NCI-H82 (cell line): Measurements from ENCODE around the gene RGS18.
A peak's percentile ranks its signal among the peaks of the same experiment; 100 is the strongest.
"Not testable (repeated sequence)": the region's sequence is repeated elsewhere in the genome, so short reads cannot be mapped to it uniquely, and the experiment has no call there.

Experiments used
- DNase-seq: peaks from one replicate; lab custom pipeline; 2025; lab: John Stamatoyannopoulos, UW

The RGS18 gene

GRCh38 chr1:192167011-192167410, 8.7 kb downstream of the RGS18 start:
- DNase-seq: no peak

DNA sequence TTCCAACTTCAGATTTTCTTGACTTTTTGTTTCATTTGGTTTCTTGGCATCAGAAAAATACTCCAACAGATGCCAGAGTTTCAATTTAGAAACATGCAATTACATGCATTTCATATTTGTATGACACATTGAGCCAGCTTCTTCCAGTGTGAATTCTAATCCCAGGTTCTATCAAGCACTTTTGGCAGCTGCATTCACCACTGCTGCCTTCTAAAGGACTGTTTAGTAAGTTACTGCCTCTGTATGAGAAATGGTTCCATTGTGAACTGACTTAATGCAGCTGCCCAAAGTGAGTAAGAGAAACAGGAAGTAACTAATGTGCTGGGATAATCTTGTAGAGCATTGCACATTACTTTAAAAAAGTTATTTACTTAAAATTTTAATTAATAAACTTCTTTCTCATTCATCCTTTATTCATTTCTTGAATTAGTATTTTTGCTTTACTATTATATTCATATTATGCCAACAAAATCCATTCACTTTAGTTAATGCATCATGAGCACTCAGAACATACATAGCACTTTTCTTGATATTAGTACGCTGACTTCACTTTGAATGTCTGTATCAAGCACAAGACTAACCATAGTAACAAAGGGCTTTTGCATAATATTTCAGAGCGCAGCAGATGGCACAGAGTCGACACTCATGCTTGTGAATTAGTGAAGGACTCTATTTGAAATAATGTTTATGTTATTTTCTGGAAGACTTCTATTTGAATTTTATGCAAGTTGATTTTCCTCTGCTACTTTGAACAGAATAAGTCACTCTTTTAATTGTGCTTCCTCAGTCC, 9.8 kb downstream of the RGS18 start:
- no peak for DNase-seq

GRCh38 chr1:192168964-192169363, 10.7 kb downstream of the RGS18 start:
- no peak for DNase-seq

DNA sequence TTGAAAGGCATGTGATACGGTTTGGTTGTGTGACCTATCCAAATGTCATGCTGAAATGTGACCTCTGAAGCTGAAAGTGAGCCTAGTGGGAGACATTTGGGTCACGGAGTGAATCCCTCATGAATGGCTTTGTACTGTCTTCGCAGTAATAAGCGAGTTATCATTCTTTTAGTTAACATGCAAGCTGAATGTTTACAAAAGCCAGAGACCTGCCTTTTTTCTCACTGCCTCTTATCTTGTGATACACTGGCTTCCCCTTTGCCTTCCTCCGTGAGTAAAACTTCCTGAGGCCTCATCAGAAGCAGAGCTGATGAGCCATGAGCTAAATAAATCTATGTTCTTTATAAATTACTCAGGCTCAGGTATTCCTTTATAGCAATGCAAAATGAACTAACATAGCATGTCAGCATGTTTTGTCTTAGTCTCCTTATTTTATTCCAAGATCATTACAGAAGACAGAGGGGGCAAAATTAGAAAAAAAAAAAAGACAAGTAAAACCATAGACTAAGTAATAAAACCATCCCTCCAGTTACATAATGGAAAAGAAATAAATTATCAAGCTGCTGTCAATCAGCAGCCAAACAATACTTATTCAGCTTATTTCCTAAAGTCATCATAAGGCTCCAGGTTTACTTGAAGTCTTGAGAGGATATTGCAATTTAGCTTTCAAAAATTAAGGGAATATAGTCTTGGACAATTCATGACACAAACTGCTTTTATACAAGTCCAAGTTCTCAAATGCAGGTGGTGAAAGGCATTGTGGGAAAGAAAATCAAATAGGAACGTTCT, 12.1 kb downstream of the RGS18 start:
- no peak for DNase-seq

DNA sequence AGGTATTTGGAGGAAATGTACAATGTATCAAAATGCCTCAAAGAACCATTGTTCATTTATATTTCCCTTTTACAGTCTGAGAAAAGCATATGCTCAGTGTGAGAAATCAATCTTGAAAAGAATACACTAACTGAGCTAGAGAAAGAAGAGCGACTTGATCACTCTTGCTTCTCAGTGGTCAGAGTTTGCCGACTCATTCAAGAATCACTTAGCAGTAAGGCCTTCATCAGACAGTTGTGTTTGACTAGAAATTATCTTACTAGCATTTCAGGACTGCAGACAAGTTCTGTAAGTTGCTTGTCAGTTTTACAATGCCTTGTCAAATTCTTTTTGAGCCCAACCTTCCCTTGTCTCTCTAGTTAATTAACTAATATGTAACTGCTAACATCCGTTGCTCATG, 12.9 kb downstream of the RGS18 start:
- no peak for DNase-seq

GRCh38 chr1:192175971-192176370, 17.7 kb downstream of the RGS18 start:
- DNase-seq: no peak

DNA sequence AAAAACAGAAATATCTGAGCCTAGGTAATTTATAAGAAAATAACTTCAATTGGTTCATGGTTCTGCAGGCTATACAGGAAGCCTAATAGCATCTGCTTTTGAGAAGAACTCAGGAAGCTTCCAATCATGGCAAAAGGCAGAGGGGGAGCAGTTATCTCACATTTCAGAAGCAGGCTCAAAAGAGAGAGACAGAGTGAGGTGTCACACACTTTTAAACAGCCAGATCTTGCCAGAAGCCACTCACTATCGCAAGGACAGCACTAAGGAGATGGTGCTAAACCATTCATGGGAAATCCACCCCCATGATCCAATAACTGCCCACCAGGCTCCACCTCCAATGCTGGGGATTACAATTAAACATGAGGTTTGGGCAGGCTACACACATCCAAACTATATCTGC, 25.5 kb downstream of the RGS18 start:
- peak; percentile 32 for DNase-seq

DNA sequence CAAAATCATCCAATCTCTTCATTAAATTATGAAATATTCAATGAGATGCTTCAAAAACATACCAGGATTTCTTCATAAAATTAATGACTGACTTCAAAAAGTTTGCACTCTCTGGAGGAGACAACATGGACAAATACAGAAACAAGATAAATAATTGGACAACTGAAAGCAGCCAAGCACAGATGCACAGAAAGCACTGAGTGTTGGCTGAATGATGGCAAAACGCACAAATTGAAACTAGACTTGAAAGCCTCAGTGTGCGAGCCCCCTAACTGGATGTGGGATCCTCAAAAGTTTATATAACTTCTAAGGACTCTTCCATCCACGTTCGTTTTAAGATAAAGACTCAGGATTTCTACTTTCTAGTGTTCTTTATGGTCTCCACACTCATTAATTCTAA, 27.9 kb downstream of the RGS18 start:
- DNase-seq: no peak

DNA sequence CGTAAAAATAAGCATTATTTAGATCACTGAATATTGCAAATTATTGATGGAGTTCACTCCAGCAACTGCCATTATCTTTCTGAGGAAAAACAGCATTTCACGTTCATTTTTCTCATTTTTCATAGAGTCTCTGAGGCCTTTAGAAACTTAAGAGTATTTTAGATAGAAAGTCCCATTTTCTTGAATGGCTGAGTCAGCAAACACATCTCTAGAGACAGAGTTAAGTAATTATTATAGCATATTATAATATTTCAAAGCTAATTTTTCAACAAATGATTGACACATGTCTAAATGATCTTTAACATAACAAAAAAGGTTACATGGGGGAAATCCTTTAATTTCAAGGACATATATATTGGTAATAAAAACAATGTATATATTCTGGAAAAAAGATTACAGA, 31.8 kb downstream of the RGS18 start:
- DNase-seq: no peak

DNA sequence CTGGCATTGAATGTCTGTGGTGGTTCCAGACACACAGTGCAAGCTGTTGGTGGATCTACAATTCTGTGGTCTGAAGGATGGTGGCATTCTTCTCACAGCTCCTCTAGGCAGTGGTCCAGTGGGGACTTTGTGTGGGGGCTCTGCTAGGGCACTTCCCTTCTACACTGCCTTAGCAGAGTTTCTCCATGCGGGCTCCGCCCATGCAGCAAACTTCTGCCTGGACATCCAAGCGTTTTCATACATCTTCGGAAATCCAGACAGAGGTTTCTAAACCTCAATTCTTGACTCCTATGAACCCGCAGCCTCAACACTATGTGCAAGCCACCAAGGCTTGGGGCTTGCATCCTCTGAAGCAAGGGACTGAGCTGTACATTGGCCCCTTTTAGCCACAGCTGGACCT, 43.0 kb downstream of the RGS18 start:
- no peak for DNase-seq

GRCh38 chr1:192224396-192224795, 66.1 kb downstream of the RGS18 start:
- DNase-seq: no peak

DNA sequence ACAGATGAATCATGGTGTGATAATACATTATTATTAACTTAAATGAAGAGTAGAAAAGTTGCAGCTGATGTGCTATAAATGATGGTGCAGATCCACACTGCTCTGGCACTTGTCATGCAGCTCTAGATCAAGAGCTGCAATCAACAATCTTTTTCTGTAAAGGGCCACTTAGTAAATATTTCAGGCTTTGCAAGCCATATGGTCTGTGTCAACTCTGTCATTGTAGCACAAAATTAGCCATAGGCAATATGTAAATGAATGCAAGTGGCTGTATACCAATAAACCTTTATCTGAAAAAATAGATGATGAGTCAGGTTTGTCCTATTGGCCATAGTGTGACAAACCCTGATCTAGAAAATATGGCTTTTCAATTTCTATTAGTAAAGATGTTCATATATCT, 66.6 kb downstream of the RGS18 start:
- no peak for DNase-seq

- no peak for DNase-seq
Measured at GRCh38 chr1:192225266-192225665, 67.0 kb downstream of the RGS18 start.

DNA sequence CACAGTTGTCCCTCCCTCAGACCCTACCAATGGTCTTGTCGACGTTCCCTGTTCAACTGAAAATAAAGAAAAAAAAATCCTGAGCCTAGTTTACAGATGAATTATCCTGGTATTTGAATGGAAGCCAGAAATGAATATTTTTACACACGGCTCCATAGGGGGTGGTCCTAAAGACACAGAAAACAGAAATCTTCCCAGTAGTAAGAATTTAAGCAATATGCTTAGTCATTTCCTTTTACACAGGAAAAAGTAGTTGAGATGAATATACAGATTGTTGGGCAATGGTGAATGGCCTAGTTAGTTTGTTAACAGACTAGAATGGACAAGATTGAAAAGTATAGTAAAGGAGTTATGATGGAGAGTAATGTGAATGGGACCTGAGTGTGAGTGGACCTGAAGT, 67.4 kb downstream of the RGS18 start:
- DNase-seq: no peak

- no peak for DNase-seq
Measured at GRCh38 chr1:192227330-192227729, 69.1 kb downstream of the RGS18 start.

DNA sequence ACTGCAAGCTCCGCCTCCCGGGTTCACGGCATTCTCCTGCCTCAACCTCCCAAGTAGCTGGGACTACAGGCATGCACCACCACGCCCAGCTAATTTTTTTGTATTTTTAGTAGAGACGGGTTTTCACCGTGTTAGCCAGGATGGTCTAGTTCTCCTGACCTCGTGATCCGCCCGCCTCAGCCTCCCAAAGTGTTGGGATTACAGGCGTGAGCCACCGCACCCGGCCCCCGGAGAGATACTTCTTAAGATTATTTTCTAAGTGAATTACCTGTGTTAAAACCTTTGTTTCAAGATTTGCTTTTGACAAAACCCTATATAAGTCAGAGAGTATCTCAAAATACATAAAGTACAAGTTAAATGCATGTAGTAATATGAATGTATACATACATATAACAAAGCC, 69.7 kb downstream of the RGS18 start:
- DNase-seq: not testable (repeated sequence)

DNA sequence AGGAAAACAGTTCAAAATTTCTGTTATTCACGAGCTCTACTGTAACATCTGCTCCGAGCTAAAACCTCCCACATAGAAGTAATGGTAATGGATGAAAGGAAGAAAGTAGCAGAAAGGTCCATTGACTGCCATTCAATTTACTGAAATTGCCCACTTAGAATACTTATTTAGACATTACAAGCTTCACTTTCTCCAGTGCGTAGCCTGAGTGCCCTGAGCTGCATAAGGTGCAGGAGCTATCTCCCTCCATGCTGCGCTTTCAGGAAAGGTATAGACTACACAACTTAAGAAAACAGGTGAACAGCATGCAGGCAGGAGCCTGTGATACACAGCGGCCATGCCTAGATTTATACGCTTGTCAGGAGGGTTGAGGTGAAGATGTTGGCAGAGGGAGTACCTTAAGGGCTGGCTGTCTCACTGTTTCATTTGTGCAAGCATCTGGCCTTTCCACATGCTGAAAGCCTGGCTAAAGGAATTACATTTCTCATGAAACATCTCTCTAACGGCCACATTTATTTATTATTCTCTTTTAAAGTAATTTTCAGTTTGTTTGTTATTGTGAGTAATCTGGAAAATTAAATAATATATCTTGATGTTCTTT, 74.7 kb downstream of the RGS18 start:
- no peak for DNase-seq

DNA sequence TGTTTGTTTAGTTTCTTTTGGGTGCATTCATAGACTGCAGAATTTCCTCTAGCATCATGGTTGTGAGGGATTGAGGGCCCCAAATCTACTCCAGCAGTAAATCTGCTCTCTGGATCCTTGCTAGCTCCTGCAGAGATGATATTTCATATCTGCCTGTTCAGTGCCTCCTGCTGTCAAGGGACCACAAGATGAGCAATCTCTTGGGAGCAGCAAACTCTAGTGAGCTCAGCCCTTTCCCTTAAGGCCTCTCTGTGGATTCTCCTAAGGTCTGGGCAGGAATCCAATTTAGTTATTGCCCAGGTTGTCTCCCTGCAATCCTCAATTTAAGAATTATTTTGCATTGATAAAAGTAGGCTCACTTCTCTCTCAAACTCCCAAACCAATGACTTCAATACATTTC, 76.9 kb downstream of the RGS18 start:
- DNase-seq: no peak
